Liver (tissue), 9 donors: ENCODE measurements around the gene YIPF1. TPM values are rescaled to one million over a fixed set of nuclear protein-coding genes. Genes with fewer than 3 reads are reported as not detected.
"Not testable (repeated sequence)": the region's sequence is repeated elsewhere in the genome, so short reads cannot be mapped to it uniquely, and the experiment has no call there.

Experiments used
- DNase-seq: peaks from one replicate; pipeline ENCODE4 v3.0.0-alpha.2; 2017; ENCODE audit warnings: low spot score
- H3K27ac ChIP-seq, 2 donors: one replicate each; pipeline ENCODE4 v1.7.0; 2013; ENCODE audit warnings: inconsistent platforms in 2 of 2, low read length in 2 of 2, control low read depth in 1 of 2, low read depth in 1 of 2, mild to moderate bottlenecking in 1 of 2
- H3K27me3 ChIP-seq, 4 donors: one replicate each; pipeline versions ENCODE4 v1.6.1 to v1.7.0; 2013; ENCODE audit warnings: low read length in 3 of 4, inconsistent platforms in 1 of 4, mild to moderate bottlenecking in 1 of 4, moderate library complexity in 1 of 4; ENCODE audit not compliant: control insufficient read depth in 4 of 4, insufficient read depth in 4 of 4
- H3K36me3 ChIP-seq, 4 donors: one replicate each; pipeline versions ENCODE4 v1.6.1 to v1.7.0; 2013; ENCODE audit warnings: low read length in 3 of 4, mild to moderate bottlenecking in 3 of 4, low read depth in 1 of 4, moderate library complexity in 1 of 4; ENCODE audit not compliant: control insufficient read depth in 4 of 4, insufficient read depth in 3 of 4
- H3K4me1 ChIP-seq, 4 donors: one replicate each; pipeline versions ENCODE4 v1.6.1 to v1.7.0; 2013; ENCODE audit warnings: low read length in 3 of 4, mild to moderate bottlenecking in 3 of 4, moderate library complexity in 1 of 4; ENCODE audit not compliant: control insufficient read depth in 4 of 4, insufficient read depth in 4 of 4
- H3K4me3 ChIP-seq, 3 donors: one replicate each; pipeline versions ENCODE4 v1.6.1 to v1.7.0; 2013; ENCODE audit warnings: low read length in 3 of 3, control low read depth in 1 of 3, low read depth in 1 of 3, mild to moderate bottlenecking in 1 of 3
- H3K9ac ChIP-seq, 2 donors: one replicate each; pipeline ENCODE4 v1.7.0; 2013; ENCODE audit warnings: low read length in 2 of 2, mild to moderate bottlenecking in 2 of 2, moderate library complexity in 2 of 2, control low read depth in 1 of 2, low read depth in 1 of 2
- H3K9me3 ChIP-seq, 4 donors: one replicate each; pipeline versions ENCODE4 v1.6.1 to v1.7.0; 2013; ENCODE audit warnings: low read length in 3 of 4; ENCODE audit not compliant: control insufficient read depth in 4 of 4
- ATF3 ChIP-seq: IDR thresholded peaks from 2 replicates; pipeline ENCODE4 v1.6.1; 2016; ENCODE audit warnings: antibody characterized with exemption
- CTCF ChIP-seq: fragments of 150-350 bp; IDR thresholded peaks from 2 replicates; pipeline ENCODE4 v1.5.1; 2017; ENCODE audit warnings: improper control_type of control experiment, low read depth, low read length; ENCODE audit not compliant: missing input control
- HNF4A ChIP-seq, 2 donors: conservative IDR thresholded peaks; 2 replicates each; pipeline ENCODE4 v1.6.1; 2016; ENCODE audit warnings: antibody characterized with exemption in 2 of 2, mild to moderate bottlenecking in 2 of 2
- HNF4G ChIP-seq: IDR thresholded peaks from 2 replicates; pipeline ENCODE4 v1.6.1; 2016; ENCODE audit warnings: antibody characterized with exemption
- NR2F2 ChIP-seq: IDR thresholded peaks from 2 replicates; pipeline ENCODE4 v1.6.1; 2016; ENCODE audit warnings: antibody characterized with exemption
- RAD21 ChIP-seq, 2 donors: IDR thresholded peaks; 2 replicates each; pipeline ENCODE4 v1.6.1; 2016; ENCODE audit warnings: antibody characterized with exemption in 2 of 2, mild to moderate bottlenecking in 2 of 2
- YY1 ChIP-seq: IDR thresholded peaks from 2 replicates; pipeline ENCODE4 v1.6.1; 2016; ENCODE audit warnings: antibody characterized with exemption, mild to moderate bottlenecking
- WGBS: extraction: QIAGEN DNeasy Blood & Tissue Kit; methylation state at CpG from one replicate; pipeline ENCODE4 v1.1.7; 2013; 5-methylcytosine and 5-hydroxymethylcytosine counted together
- polyA plus RNA-seq, 2 donors: library from polyadenylated mRNA; stranded (reverse) in 1 of 2; unstranded in 1 of 2; fragments of 200-250 nt in 1 of 2; fragments of >200 nt in 1 of 2; fragmentation: Nextera tagmentation in 1 of 2; extraction: Ambion mirVana in 1 of 2; gene quantifications; one replicate each; pipeline versions ENCODE4 v1.2.1 to v1.2.3, GENCODE V29; 2013 to 2015
- total RNA-seq, 2 donors: library from RNA; depleted of rRNA; stranded (reverse); fragments of >200 nt; gene quantifications; one replicate each; pipeline ENCODE4 v1.2.3, GENCODE V29; 2014
- donor health status: healthy.
- donor health status: healthy.
- donor health status: healthy.
- donor health status: healthy.
- donor health status: healthy.

The YIPF1 gene
- total and polyA plus RNA-seq, 4 donors = 19.9 to 29.6 (median 28.1) TPM

- no peaks in the 10 kb centered on the region for H3K9me3 ChIP-seq
- DNase-seq = no peak
- H3K4me1 ChIP-seq = peaks cover 0 to 11% (median 2%) of the 10 kb centered on the region in 4 donors
- no peaks in the 10 kb centered on the region for H3K27me3 ChIP-seq
- H3K36me3 ChIP-seq = peaks cover 4 to 32% (median 14%) of the 10 kb centered on the region in 4 donors
- H3K9ac ChIP-seq = no peak overlapping the region
- peak; percentile 90 for TF ChIP-seq RAD21 (IDR thresholded peaks at IDR 0.05)
- TF ChIP-seq HNF4G = no peak
- peak in 1 of 2 donors; percentile 5 for TF ChIP-seq HNF4A (conservative IDR thresholded peaks at IDR 0.05)
- TF ChIP-seq CTCF = peak; percentile 64
- no peak overlapping the region for H3K4me3 ChIP-seq
- WGBS = 41% methylated on average over 5 of the region's 5 CpGs
- H3K27ac ChIP-seq = no peak overlapping the region
Measured at GRCh38 chr1:53878492-53879105, 11.0 kb downstream of the YIPF1 start.

GRCh38 chr1:53875150-53875549 is 14.4 kb downstream of the YIPF1 start:
- DNase-seq, H3K9ac ChIP-seq, H3K9me3 ChIP-seq, H3K27me3 ChIP-seq, H3K4me1 ChIP-seq, H3K4me3 ChIP-seq, H3K27ac ChIP-seq: not testable (repeated sequence)
- H3K36me3 ChIP-seq = peaks cover 4 to 41% (median 33%) of the 10 kb centered on the region in 4 donors
- 97% methylated on average over 2 of the region's 2 CpGs for WGBS

GRCh38 chr1:53871773-53872484 is 17.7 kb downstream of the YIPF1 start:
- H3K9ac ChIP-seq = no peak overlapping the region
- DNase-seq = no peak
- TF ChIP-seq HNF4G = no peak
- no peak for TF ChIP-seq ATF3
- no peak overlapping the region for H3K4me3 ChIP-seq
- no peak overlapping the region for H3K27ac ChIP-seq
- H3K36me3 ChIP-seq = peaks cover 6 to 52% (median 41%) of the 10 kb centered on the region in 4 donors
- 79% methylated on average over 5 of the region's 5 CpGs for WGBS
- H3K27me3 ChIP-seq = no peaks in the 10 kb centered on the region
- no peaks in the 10 kb centered on the region for H3K4me1 ChIP-seq
- no peaks in the 10 kb centered on the region for H3K9me3 ChIP-seq

- no peak for TF ChIP-seq HNF4G
- no peak for TF ChIP-seq YY1
- TF ChIP-seq NR2F2 = no peak
- Histone ChIP-seq H3K4me3 (no peak overlapping the region), H3K36me3 (peaks cover 4 to 56% (median 43%) of the 10 kb centered on the region in 4 donors), H3K4me1 (no peaks in the 10 kb centered on the region), H3K27ac (no peak overlapping the region), H3K9me3 (no peaks in the 10 kb centered on the region), H3K27me3 (no peaks in the 10 kb centered on the region), H3K9ac (no peak overlapping the region)
- DNase-seq = no peak
- WGBS = 89% methylated on average over 4 of the region's 4 CpGs
Measured at GRCh38 chr1:53871221-53871620, 18.4 kb downstream of the YIPF1 start.
